HG02798 (cell line): ENCODE results near the gene TMEM163.
"Not testable (repeated sequence)": the region's sequence is repeated elsewhere in the genome, so short reads cannot be mapped to it uniquely, and the experiment has no call there.

Experiments
- ATAC-seq: cut with Tn5 transposase; IDR thresholded peaks from one replicate; pipeline ENCODE4 v1.9.1; 2021; ENCODE audit warnings: mild to moderate bottlenecking; ENCODE audit not compliant: unreplicated experiment, poor library complexity

Gene TMEM163

DNA sequence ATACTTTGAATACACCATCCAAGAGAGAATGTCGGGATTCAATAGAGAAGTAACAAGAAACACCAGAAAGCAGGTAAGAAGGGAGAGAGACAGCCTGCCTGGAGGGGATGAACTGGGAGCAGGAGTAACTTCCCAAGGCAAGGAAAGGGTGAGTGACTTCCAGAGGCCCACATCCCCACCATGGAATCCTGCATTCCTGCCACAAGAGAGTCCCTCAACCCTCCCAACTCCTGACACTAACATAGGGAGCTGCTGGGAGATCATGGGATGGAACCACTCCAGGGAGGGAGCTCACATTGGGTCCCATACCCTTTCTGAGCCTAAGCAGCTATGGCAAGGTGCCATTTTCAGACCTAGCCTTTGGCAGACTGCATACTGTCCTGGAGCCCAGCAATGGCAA lies 5.5 kb upstream of the TMEM163 start:
- ATAC-seq: no peak

DNA sequence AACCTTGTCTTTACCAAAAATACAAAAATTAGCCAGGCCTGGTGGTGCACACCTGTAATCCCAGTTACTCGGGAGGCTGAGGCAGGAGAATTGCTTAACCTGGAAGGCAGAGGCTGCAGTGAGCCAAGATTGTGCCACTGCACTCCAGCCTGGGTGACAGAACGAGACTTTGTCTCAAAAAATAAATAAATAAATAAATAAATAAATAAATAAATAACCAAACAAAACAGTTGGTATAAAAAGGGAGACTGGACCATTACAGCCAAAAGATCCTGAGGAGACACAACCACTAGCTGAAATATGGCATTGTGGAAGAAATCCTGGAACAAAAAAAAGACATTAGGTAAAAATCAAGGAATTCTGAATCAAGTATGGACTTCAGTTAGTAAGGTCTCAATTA lies 4.9 kb upstream of the TMEM163 start:
- ATAC-seq: not testable (repeated sequence)

DNA sequence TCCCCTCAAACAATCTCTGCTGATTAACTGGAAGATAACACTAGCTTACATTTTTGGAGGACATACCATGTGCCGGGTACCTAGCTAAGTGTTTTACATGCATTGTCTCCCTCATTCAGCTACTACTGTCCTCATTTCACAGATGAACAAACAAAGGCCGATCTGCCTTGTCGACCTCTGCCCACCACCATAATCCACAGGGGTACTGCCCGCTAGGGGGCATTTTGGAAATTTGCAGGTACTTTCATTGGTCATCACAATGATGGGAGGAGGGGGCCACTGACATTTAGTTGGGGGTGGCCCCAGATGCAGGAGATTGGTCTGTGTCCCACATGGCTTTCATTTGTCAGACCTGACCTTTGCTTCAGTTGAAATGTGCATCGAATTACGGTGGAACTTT lies 3.9 kb upstream of the TMEM163 start:
- no peak for ATAC-seq

DNA sequence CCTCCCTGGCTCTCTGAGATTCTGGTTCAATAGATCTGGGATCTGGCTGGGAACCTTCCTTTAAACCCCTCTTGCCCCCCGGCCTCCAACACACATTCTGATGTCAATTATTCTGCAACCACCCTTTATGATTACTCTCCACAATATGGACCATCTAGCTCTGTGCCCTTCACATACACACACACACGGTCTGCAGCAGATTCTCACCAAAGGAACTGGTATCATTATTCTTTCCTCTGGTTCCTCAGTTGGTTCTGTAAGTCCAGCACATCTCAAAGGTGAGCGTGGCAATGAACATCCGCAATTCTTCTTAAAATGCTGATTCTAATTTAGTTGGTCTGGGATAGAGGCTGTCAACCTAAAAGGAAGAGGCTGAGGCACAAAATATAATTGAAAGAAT lies 2.8 kb upstream of the TMEM163 start:
- ATAC-seq: no peak

DNA sequence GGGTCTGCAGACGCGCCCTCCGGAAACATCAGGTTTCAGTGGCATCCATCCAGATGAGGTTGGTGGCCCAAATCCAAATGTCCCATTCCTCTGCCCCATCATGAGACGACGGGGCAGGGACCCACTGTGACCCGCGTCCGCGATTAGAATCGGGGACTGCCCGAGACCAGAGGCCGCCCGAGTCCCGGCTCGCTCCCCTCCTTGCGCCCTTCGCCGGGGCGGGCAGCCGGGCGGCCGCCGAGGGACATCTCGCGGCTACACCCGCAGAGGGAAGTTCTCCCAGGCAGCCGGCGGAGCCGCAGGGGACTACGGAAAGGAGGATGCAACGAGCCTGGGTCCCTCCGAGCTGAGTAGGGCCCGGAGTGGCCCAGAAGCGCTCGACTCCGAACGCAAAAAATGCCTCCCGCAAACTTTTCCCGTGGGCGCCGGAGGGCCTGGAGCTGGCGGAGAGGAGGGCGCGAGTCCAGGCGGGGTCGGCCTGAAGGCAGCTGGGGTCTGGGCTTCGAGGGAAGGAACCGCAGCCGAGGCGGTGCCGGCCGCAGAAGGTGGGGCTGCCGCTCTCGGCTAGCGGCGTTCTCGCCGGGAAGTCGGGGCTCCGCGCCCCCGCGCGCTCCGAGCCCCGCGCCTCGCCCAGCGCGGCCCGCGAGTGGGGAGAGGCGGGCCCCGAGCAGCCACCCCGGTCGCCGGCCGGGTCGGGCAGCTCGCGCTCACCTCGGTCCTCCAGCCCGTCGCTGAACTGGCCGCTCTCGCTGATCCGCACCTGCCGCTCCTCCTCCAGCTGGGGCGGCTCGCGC lies 580 bp downstream of the TMEM163 start:
- ATAC-seq: peak; percentile 41

DNA sequence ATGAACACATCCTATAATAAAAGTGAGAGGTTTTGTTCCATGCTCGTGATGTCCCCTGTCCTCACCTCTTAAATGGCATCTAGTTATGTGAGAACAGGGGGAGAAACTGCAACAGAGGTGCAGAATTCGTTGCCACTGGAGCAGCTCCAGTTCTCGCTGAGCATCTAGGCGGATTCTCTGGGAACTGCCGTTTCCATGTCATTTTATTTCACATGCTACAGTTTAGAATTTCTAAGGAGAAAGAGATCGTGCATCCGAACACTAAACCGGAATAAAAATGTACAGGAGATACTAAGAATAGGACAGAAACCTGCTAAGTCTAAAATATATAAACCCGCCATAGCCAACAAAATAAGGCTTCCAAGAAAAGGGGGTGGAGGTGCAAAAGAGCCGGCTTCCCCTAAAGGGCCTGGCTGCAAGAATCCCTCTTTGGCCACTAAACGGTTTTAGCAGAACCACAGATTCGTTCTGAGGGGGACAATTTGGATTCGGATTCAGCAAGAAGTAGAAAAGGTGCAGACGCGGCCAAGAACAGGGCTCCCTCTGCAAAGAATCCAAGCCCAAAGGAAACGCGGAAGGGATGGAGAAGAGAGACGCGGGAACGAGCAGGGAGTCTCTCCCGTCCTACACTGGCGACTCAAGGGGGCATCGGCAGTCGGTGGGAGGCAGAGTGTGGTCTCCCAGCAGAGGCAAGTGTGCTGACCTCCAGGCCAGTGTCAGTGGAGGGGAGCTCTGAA lies 1.3 kb downstream of the TMEM163 start:
- ATAC-seq: no peak

DNA sequence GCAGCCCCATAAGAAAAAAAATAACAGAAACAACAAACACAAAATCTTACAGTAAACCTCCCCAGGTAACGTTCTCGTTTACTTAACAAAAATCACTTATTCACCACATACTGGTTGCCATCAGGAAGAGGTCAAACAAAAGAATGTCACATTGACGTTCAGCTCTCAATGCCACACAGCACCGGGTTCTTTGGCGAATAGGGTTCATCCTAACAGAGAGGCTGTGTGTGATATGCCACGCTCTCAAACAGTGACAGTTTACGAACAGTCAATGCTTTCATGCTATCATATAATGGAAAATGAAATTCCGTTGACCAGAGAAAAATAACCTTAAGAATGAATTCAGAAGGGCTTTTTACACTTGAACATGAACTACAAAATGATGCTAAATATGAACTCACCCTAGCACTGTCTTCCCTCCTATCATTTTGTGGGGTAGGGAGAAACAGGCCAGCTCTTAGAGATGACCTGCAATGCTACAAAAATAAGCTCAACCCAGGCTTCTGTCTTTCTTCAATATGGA lies 2.0 kb downstream of the TMEM163 start:
- ATAC-seq: no peak

DNA sequence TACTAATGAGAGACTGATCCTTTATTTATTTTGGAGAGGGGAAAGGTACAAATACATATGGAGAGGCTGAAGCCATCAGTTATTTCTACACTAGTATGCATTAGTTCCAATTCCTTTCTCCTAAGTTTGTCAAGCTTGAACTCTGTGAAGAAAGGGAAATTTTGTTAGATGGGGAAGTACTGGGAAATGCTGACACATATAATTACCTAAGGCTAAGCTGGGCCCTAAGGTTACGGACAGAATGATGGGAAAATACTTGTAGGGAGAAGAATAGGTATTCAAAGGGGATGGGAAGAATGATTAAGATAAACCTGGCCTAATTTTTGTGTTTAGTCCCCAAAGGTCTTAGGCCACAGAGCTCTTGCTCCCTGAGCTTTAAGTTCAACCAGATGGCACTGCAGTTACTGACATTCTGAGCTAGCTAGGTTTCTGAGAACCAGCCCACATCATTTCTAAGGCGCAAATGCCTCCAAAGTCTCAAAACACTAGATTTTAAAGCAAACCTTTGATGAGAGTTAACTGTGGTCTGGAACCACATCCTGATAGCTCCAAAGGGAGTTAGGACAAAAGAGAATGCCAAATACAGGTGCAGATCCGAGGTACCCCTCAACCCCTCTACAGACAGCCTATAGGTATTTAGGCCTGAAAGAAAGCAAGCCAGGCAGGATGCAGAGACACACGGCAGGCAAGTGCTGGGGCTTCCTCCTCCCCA lies 2.7 kb downstream of the TMEM163 start:
- ATAC-seq: no peak

DNA sequence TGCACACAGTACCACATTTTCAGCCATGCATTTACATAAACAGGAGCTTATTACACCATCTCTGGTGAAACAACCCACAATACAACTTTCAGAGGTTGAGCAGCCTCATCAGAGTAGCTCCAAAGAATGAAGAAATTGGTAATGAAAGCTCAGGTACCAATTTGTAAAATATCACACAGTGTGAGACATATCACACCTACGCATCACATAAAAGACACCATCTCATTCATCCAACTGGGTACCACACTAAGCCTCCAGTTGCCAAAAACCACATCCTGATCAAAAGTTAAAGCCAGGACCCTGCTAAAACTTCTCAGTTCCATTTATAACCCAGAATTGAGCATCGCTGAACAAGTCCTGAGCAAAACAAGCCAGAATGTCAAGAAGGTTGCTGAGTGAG lies 4.6 kb downstream of the TMEM163 start:
- no peak for ATAC-seq

DNA sequence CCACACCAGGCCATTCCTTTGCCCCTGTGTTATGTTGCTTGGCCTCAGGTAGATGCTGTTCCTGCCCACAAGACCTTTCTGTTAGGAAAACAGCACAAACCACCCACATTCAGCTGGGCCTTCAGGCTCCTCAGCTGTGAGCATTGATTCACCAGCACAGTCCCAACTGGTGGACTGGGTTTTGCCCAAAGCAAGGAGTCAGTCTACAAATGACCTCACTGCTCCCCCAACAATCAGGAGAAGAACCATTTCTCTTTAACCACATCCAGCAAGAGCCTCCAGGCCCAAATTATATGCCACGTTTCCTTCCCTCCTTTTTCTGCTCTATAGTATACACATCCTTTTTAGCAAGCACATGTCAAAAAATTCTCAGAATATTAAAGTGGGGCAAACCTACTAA lies 5.2 kb downstream of the TMEM163 start:
- no peak for ATAC-seq

DNA sequence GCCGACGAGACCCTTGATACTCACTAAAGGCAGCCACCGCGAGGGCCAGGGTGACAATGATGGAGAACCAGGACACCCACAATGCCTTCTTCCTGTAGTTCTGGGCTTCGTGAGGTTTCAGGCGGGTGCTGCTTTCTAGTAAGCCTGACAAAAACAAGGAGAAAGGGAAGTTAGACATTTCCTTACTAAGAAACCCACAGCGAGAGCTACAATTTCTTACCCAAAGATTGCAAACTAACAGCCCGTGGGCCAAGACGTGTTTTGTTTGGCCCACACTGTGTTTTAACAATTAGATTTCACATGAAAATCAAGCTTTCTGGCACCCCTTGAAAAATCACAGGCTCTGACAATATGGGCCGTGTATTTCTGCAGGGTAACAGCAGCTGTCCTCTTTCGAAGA lies 5.6 kb downstream of the TMEM163 start:
- no peak for ATAC-seq

DNA sequence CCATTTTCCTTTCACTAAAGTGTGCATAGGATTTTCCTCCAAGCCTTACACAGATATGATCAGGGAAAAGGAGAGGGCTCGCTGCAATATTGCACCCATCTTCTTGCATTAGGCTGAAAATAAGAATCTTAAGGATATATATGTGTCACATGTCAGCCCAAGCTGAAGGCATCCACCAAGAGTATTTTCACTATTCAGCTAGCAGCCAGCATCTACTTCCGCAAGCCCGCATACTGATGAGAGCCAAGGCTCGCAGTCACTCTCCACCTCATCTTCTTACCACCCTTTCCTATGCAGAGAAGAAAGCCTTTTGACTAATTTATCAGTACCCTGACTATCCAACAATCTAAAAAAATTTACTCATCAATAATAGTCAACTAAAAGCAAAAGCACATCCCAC lies 6.1 kb downstream of the TMEM163 start:
- ATAC-seq: no peak

DNA sequence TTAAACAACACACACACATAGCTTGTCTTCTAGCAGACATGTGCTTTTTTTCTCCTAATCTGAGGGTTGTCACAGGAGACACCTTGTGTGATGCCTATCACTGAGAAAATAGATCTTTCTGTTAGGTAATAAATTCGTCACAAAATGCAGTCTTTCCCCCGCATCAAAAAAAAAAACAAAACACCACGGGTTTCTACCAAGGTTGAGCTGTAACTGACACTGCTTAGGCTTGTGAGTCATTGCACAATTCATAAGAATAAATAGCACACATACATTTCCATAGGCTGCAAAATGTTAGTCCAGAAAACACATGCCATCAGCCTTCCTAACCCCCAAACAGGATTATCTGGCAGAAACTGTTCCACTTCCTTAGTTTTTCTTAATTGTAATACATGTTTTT lies 6.5 kb downstream of the TMEM163 start:
- ATAC-seq: no peak

DNA sequence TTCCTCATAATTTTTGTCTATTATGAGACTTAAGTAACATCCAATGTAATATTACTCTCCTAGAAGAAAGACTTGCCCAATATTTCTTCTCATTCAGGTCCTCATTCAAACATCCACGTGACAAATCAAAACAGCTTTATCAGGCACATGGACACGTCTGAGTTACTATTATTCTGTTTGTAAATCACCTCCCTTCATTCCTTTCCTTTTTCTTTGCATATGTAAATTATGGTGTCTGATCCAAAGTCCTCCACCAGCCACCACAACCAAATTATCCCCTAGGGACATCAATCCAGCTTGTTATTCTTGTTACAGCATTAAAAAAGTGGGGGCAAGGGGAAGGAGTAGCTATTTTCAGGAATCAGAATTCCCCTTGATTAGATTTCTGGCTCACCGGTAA lies 7.1 kb downstream of the TMEM163 start:
- ATAC-seq: no peak

DNA sequence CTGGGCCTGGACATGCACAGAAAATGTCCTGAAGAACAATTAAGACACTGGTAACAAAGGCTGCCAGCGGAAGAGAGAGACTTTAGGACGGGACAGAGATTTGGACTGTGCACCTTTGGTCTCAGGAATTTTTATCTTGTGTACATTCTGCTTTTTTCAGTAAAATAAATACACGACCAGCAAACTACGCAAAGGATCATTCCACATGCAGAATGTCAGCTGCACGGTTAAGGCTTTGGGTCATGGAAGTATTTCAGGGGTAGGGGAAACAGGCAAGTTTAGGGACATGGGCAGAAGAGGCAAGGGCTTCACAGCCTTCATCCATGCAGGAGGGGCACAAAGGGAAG lies 11.5 kb downstream of the TMEM163 start:
- ATAC-seq: no peak

DNA sequence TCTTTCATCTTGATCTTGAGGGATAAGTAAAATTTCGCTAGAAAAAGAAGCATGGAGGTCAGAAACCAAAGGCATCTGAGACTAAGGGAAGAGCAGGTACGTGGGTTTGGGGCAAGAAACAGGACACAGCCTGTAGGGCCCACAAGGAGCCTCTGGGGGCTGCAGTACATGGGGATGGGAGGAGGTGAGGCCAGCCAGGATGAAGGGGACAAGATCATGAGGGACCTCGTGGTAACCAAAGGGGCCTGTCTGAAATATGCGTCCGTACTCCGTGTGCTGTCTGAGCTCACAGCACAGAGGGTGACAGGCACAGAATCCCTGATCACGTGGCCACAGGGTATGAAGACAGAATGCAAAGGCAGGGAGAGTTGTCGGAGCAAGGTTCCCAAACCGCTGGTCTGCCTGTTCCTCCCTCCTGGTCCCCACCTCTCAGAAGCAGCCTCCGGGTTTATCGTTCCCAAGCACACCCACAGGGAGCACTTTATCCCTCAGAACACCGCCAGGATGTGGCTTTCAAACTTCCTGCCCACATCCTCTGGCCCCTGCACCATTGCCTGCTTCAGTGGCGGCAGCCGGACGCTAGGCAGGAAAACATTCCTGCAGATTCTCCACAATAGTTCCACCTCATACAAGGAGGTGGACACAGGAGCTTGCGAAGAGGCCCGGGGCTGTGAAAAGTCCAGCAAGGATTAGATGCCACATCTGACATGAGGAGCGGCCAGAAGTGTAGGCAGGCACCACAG lies 12.0 kb downstream of the TMEM163 start:
- ATAC-seq: no peak

DNA sequence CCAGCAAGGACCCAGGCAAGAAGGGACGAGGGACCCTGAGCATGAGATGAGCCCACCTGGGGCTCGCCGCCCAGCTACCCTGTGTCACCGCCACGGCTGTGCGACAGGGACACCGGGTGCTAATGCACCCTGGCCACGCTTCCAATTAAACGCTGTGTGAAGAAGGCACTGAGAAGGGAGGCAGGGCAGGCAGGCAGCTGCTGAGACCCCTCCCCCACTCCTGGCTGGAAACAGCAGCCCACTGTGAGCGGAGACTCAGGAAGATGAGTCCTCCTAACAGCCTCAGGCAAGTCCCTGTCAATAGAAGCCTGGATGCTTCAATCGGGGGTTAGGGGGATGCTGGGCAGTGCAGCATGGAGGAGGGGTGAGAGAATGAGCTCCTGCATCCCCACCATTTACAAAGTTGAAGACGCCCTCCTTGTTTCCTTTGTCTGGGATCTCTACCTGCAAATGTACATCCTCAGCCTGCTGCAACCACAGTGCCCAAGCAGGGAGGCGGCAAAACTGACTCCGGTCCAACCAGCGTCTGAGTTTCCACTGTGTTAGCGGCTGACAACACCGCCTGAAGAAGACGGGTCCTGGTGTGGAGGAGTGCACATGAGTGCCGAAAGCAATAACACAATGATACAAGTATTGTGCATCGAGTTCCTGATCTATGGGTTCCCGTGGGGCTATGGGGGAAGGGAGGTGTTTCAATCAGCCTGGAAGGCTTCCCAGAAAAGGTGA lies 12.8 kb downstream of the TMEM163 start:
- no peak for ATAC-seq

DNA sequence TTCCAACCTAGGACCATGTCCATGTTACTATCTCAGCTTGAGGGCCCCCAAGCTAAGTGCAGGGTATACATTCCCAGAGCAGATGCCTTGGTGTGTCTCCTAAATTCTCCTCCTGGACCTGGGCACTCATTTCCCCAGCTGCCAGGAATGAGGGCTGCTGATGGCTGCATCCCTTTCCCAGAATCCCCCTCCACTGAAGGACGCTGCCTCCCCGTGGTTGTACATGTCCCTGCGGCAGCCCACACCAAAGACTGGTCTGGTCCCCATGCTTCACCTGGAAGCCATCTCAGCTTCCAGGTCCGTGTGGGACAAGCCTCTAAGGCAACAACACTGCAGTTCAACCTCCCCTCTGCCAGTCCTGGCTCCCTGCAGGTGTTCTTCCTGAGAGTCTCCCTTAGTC lies 14.6 kb downstream of the TMEM163 start:
- no peak for ATAC-seq

DNA sequence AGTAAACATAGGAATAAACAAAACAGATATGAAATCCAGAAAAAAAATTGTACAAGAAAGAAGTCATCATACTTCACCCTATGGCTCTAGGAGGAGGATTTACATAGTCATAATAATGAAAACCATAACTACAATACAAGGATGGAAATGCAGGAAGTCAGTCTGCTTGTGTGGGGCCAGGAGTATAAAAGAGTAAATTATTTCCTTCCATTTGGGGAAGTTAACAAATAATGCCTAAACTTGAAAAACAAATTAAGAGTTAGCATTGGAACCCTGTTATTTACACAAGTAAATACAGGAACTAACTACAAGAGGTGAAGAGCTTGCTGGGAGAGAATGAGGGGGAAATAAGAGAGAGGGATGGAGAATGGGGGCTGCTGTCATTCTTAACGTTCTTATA lies 15.4 kb downstream of the TMEM163 start:
- ATAC-seq: no peak

DNA sequence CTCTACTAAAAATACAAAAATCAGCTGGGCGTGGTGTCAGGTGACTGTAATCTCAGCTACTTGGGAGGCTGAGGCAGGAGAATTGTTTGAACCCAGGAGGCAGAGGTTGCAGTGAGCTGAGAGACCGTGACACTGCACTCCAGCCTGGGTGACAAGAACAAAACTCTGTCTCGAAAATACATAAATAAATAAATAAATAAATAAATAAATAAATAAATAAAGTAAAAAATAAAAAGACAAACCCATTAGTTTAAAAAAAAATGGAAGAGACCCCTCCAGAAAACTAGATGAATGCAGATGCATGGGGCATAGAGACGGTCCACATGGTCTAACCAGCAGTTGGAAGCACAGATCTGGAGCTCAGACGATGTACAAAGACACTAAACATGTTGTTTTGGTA lies 18.1 kb downstream of the TMEM163 start:
- ATAC-seq: no peak
